ENCODE measurements around the gene ZNF805.
"Not testable (repeated sequence)": the region's sequence is repeated elsewhere in the genome, so short reads cannot be mapped to it uniquely, and the experiment has no call there.

ZNF805 gene

GRCh38 chr19:57269515-57270250 is 29.3 kb downstream of the ZNF805 start:
- peak; percentile 58 for DNase-seq (ENCODE audit: low read depth)

DNA sequence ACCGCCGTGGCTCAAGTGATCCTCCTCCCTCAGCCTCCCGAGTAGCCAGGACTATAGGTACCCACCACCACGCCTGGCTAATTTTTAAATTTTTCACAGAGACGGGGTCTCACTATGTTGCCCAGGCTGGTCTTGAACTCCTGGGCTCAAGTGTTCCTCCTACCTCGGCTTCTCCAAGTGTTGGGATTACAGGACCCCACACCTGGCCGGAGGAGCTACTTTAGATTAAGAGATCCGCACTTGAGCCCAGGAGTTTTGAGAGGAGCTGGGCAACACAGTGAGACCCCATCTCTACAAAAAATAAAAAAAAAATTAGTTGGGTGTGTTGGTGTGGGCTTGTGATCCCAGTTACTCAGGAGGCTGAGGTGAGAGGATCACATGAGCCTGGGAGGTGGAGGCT is 30.8 kb downstream of the ZNF805 start:
- DNase-seq (ENCODE audit: low read depth): no peak

DNA sequence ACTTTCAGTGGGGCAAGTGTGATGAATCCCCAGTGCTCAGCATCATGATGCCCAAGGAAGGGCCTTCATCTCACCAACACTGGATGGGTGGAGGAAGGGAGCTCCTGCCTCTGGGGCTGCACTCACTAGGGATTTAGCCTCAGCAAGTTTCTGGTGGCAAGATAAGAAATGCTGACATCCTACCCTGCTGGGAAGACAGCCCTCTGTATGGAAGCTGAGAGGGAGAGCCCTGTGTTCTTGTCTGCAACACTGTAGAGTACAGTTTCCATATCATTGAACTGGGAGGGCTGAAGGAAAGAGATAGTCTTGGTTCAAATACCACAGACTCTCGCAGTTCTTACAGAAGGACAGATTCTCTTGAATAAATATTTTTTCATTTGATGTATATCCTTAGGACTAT is 32.6 kb downstream of the ZNF805 start:
- no peak for DNase-seq (ENCODE audit: low read depth)

- no peak for DNase-seq (ENCODE audit: low read depth)
Measured at GRCh38 chr19:57276430-57276829, 36.0 kb downstream of the ZNF805 start.

GRCh38 chr19:57278481-57278880 is 38.0 kb downstream of the ZNF805 start:
- not testable (repeated sequence) for DNase-seq (ENCODE audit: low read depth)

DNA sequence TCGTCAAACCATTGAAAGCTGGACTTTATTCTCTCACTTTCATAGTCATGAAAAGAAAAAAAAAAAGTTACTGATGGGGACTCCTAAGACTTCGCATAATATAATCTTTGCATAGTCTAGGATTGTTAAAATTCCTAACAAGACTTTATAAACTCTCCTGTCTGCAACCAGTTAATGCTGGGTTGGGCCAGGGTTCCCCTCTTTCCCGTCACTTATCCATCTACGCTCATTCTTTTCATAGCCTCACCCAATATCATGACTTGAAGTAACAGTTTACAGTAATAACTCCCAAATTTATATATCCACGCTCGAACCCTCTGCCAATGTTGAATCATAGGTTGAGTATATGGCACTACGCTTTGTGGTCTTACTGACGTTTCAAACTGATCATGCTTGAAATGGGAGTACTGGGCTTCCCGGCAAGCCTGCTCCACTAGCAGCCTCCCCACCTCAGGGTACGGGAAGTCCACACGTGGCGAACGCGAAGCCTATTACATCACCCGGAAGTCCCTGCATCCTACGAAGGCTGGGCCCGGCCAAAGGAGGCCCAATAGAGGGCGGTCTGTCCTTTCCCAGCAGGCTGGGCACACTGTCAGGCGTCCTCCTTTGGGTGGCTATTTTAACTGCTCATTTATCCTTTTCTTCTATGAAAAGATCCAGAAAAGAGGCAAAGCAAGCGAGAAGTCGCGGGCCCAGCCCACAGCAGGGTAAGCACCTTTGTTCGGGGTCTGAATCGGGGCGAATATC is 39.2 kb downstream of the ZNF805 start:
- DNase-seq (ENCODE audit: low read depth): peak; percentile 98

DNA sequence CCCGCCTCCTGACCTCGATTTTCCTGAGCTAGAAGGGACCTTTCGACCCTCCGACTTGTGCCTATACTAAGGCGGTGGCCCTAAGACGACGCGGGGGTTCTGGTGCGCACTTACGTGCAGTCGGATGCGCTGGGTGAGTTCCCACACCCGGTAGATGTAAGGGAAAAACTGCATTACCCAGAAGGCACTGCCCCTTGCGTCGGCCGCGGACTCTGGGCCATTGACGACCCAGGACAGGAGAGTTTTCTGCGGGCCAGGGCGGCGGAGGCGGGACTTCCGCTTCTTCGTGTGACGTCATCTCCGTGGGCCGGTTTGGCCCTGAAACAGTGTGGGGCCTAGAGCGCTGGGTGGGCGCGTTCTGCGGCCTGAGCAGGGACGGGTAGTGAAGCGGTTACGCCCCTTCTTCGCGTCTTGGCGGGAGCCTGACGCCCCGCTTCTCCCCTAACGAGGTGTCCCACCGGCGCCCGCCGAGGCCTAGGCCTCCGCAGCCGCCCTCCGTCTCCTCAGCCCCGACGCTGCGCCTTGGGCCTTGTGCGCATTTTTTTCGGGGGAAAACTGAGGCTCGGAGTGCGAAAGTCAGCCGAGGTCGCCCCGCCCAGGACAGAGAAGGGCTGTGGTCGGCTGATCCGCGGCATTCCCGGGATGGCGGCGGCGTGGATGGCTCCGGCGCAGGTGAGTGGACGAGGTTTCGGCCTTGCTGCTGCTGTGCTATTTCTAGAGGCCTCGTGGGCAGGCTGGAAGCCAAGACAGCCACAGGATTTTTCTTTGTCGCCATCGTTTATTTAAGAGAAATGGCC is 39.9 kb downstream of the ZNF805 start, which contains the start of gene ZNF460:
ZNF460 (plus strand) TSS at position 321 of the 797 bp plus-strand sequence; CDS start at position 643, 322 bp downstream.
- peak; percentile 98 for DNase-seq (ENCODE audit: low read depth)

GRCh38 chr19:57280962-57281400 is 40.5 kb downstream of the ZNF805 start:
- DNase-seq (ENCODE audit: low read depth): no peak

DNA sequence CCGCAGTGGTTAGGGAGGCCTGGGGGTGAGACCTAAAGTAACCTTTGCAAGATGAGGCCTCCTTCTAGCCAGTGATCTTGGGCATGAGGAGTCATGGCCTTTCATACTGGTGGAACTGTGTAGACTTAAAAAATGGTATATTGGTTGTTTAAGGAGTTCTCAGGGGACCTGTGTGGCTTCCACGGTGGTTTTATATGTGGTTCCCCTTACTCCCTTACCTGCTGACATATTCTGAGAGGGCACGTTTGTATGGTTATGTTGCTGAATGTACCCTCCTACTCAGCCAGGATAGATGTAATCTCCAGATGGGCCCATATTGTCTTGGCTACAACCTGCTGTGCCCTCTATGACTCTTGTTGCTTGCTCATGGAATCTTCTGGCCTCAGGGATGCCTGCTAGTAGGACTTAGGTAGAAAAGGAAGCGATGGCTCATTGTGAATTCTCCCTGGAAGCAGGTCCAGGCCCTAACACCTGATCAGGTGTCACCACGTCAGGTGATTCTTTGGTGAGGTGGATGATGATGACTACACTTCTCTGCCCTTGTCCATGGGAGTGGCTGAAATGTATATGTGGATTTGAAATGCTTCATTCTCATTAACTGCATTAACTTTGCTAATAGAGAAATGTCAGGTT is 41.7 kb downstream of the ZNF805 start:
- no peak for DNase-seq (ENCODE audit: low read depth)

DNA sequence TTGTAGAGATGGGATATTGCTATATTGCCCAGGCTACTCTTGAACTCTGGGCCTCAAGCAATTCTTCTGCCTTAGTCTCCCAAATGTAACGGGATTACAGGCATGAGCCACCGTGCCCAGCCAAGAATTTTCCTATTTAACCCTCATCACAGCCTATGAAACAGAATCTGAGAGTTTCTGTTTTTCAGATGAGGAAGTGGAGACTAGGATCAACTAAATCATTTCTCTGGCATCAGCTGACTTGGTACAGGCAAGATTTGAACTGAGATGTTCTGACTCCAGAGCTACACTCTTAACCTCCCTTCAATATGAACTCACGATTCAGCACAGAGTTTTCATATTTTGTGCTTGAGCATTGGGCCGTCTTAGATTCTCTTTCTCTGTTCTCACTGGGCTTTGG is 47.9 kb downstream of the ZNF805 start:
- no peak for DNase-seq (ENCODE audit: low read depth)

- DNase-seq (ENCODE audit: low read depth): no peak
Measured at GRCh38 chr19:57290970-57291369, 50.5 kb downstream of the ZNF805 start.

DNA sequence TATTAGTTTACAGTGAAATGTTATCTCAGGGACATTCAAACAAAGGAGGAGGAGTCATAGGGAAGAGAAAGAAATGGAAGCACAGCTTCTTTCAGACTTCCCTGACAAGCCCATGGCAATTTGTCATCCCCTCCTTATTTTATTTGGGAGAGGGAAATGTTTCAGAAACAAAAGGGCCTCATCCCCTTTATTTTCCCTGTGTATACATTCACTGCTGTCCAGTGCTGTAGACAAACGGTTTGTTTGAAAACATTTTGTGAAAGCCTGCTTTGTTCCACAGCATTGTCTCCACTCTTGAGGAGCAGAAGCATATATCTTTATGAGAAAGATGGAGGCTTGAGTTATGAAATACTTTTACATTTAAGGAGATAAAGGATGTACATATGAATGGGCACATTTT is 52.1 kb downstream of the ZNF805 start:
- DNase-seq (ENCODE audit: low read depth): no peak

- no peak for DNase-seq (ENCODE audit: low read depth)
Measured at GRCh38 chr19:57293719-57294118, 53.3 kb downstream of the ZNF805 start.

DNA sequence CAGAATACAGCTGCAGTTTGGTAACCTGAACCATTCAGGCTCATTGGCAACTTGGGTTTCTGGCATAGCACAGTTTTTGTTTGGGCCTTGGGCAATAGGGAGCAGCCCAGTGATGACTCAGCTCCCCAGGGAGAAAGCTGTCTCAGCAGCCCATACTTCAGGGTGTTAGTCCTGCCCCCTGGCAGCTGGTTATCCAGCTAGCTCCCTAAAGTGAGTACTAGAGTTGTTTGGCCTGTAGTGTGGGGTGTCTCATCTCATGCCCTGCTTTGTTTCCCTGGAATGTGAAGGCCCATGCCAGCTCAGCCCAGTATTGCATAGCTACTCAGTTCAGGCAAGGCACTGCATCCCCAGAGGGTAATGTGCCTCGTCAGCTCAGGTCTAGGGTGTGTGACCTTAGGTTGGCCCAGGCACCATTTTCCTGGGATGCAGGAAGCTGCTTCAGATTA is 61.6 kb downstream of the ZNF805 start:
- peak; percentile 100 for DNase-seq (ENCODE audit: low read depth)

GRCh38 chr19:57302727-57303401 is 62.4 kb downstream of the ZNF805 start:
- no peak for DNase-seq (ENCODE audit: low read depth)

Data from fibroblast of gingiva (primary cell).